Endothelial cell (in vitro differentiated cells): ENCODE measurements around the gene TBC1D23. TPM values are rescaled to one million over a fixed set of nuclear protein-coding genes. Genes with fewer than 3 reads are reported as not detected.
"Not testable (repeated sequence)": the region's sequence is repeated elsewhere in the genome, so short reads cannot be mapped to it uniquely, and the experiment has no call there.

Experiments used
- DNase-seq: peaks from one replicate; pipeline ENCODE4 v3.0.0; 2021; ENCODE audit warnings: low spot score
- H3K27ac Mint-ChIP-seq: one replicate; pipeline ENCODE4 v1.8.0; 2021; ENCODE audit warnings: mixed read lengths, inconsistent platforms; ENCODE audit not compliant: unreplicated experiment
- H3K27me3 Mint-ChIP-seq: one replicate; pipeline ENCODE4 v1.8.0; 2021; ENCODE audit warnings: mild to moderate bottlenecking, moderate library complexity, mixed read lengths, inconsistent platforms; ENCODE audit not compliant: unreplicated experiment
- H3K36me3 Mint-ChIP-seq: one replicate; pipeline ENCODE4 v1.8.0; 2021; ENCODE audit warnings: mild to moderate bottlenecking, low read depth, mixed read lengths, inconsistent platforms; ENCODE audit not compliant: unreplicated experiment
- H3K4me1 Mint-ChIP-seq: one replicate; pipeline ENCODE4 v1.8.0; 2021; ENCODE audit warnings: mild to moderate bottlenecking, mixed read lengths, inconsistent platforms; ENCODE audit not compliant: unreplicated experiment
- H3K4me3 Mint-ChIP-seq: one replicate; pipeline ENCODE4 v1.8.0; 2021; ENCODE audit warnings: mild to moderate bottlenecking, mixed read lengths, inconsistent platforms; ENCODE audit not compliant: unreplicated experiment
- H3K9me3 Mint-ChIP-seq: one replicate; pipeline ENCODE4 v1.8.0; 2021; ENCODE audit warnings: mixed read lengths, inconsistent platforms; ENCODE audit not compliant: unreplicated experiment
- total RNA-seq: library from RNA; stranded (reverse); fragmentation: NEBNext Ultra II Directional; extraction: Animal tissue kit (Norgen Biotek cat#: 25700); gene quantifications from one replicate; pipeline ENCODE4 v1.2.1, GENCODE V29; 2021; ENCODE audit not compliant: unreplicated experiment
- TF ChIP-seq, protein P1 (sequence below): fragments of 200-600 bp; sonication (generic); IDR thresholded peaks from one replicate; pipeline ENCODE4 v1.5.0; 2021; ENCODE audit warnings: antibody characterized with exemption; ENCODE audit not compliant: unreplicated experiment

TBC1D23 gene
- total RNA-seq, 1 donor from 2014 or later: 31.2 TPM

DNA sequence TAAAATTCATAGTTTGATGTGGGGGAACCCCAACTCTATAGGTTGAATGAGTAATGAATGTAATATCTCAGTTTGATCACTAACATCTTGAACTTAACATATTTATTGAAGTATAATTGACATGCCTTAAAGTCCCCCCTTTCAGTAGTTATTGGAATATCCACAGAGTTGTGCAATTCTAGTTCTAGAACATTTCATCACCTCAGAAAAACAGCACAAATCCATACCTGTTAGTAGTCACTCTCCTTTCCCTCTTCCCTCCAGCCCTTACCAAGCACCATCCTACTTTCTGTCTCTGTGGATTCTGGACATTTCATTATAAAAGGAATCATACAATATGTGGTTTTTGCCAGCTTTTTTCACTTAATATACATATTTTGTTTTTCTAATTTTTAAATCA is 65.0 kb downstream of the TBC1D23 start:
- H3K4me3 Mint-ChIP-seq: no peak overlapping the region
- H3K36me3 Mint-ChIP-seq: peaks cover 13% of the 10 kb centered on the region
- no peak overlapping the region for H3K27ac Mint-ChIP-seq
- no peaks in the 10 kb centered on the region for H3K27me3 Mint-ChIP-seq
- TF ChIP-seq, protein P1, sequence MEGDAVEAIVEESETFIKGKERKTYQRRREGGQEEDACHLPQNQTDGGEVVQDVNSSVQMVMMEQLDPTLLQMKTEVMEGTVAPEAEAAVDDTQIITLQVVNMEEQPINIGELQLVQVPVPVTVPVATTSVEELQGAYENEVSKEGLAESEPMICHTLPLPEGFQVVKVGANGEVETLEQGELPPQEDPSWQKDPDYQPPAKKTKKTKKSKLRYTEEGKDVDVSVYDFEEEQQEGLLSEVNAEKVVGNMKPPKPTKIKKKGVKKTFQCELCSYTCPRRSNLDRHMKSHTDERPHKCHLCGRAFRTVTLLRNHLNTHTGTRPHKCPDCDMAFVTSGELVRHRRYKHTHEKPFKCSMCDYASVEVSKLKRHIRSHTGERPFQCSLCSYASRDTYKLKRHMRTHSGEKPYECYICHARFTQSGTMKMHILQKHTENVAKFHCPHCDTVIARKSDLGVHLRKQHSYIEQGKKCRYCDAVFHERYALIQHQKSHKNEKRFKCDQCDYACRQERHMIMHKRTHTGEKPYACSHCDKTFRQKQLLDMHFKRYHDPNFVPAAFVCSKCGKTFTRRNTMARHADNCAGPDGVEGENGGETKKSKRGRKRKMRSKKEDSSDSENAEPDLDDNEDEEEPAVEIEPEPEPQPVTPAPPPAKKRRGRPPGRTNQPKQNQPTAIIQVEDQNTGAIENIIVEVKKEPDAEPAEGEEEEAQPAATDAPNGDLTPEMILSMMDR: no peak
- DNase-seq: no peak
- H3K4me1 Mint-ChIP-seq: no peaks in the 10 kb centered on the region
- no peaks in the 10 kb centered on the region for H3K9me3 Mint-ChIP-seq

DNA sequence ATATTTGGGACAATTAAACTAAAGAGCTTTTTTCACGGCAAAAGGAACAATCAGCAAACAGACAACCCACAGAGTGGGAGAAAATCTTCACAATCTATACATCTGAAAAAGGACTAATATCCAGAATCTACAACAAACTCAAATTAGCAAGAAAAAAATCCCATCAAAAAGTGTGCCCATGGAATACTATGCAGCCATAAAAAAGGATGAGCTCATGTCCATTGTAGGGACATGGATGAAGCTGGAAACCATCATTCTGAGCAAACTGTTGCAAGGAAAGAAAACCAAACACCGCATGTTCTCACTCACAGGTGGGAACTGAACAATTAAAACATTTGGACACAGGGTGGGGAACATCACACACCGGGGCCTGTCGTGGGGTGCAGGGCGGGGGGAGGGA is 66.6 kb downstream of the TBC1D23 start:
- not testable (repeated sequence) for H3K27me3 Mint-ChIP-seq, H3K27ac Mint-ChIP-seq
- H3K36me3 Mint-ChIP-seq: peaks cover 13% of the 10 kb centered on the region

DNA sequence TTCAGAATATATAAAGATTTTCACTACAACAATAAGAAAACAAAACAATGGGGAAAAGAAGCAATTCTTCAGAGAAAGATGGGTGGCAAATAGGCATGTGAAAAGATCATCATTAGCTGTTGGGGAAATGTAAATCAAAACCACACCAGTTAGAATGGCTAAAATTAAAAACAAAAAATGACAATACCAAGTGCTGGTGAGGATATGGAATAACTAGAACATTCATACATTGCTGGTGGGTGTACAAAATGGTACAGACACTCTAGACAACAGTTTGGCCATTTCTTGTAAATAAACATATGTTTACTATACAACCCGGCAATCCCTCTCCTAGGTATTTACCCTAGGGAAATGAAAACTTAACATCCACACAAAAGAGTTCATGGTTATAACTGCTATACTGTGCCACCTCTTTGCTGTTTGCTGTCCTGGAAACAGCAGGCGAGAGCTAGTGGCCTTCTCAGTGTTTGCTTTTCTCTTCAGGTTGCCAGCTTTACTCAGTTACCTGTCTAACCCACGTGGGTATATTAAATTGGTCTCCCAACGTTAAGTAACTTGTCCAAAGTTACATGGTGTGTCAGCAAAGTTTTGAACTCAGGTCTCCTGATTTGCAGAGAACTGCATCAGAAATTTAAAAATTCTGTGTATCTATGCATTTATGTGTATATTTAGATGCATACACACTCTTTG is 69.2 kb downstream of the TBC1D23 start:
- H3K9me3 Mint-ChIP-seq: no peaks in the 10 kb centered on the region
- peaks cover under 1% of the 10 kb centered on the region for H3K4me1 Mint-ChIP-seq
- peaks cover 4% of the 10 kb centered on the region for H3K27me3 Mint-ChIP-seq
- H3K27ac Mint-ChIP-seq: no peak overlapping the region
- TF ChIP-seq, protein P1: no peak
- peaks cover 13% of the 10 kb centered on the region for H3K36me3 Mint-ChIP-seq
- no peak for DNase-seq
- no peak overlapping the region for H3K4me3 Mint-ChIP-seq

More for the DNA sequence above, 66.6 kb downstream of the TBC1D23 start:
- not testable (repeated sequence) for DNase-seq, H3K4me3 Mint-ChIP-seq, H3K4me1 Mint-ChIP-seq, H3K9me3 Mint-ChIP-seq

DNA sequence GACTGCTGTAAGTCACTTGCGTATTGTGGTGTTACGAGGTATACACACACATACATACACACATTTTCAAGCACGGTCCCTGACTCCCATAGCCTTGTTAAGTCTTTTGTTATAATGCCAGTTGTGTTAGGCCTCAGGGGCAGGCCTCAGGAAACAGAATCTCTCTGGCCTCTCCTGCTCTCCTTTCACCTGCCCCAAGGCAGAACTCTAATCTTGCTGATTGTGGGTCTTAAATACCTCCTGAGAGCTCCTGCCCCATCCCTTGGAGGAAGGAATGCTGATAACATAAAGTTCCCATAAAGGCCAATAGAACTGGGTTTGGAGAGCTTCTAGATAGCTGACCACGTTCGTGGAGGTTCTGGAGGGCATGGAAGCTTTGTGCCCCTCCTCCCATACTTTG is 69.9 kb downstream of the TBC1D23 start:
- Mint-ChIP-seq H3K27me3 (peaks cover 4% of the 10 kb centered on the region), H3K27ac (no peak overlapping the region), H3K4me3 (no peak overlapping the region), H3K9me3 (no peaks in the 10 kb centered on the region), H3K36me3 (peaks cover 12% of the 10 kb centered on the region), H3K4me1 (peaks cover 4% of the 10 kb centered on the region)
- TF ChIP-seq, protein P1: no peak
- DNase-seq: no peak

DNA sequence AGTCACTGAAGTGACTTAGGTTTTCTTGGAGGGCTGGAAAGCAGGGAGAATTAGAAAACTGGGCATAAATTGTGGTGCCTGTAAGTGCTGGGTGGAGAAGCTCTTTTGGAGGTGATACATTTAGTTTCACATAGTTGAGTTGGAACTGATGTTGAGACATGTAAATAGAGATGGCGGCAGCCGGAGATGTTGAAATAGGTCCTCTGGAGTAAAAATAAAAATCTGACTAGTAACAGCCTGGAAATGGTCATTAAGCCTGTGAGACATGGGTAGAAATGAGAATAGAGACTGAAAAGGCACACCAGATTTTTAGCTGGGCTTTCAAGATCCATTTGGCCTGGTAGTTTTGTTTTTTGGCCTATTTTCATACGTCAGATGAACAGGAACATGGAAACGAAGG is 70.9 kb downstream of the TBC1D23 start:
- DNase-seq: no peak
- H3K4me3 Mint-ChIP-seq: no peak overlapping the region
- no peaks in the 10 kb centered on the region for H3K9me3 Mint-ChIP-seq
- peaks cover 6% of the 10 kb centered on the region for H3K36me3 Mint-ChIP-seq
- H3K27ac Mint-ChIP-seq: no peak overlapping the region
- peaks cover 4% of the 10 kb centered on the region for H3K4me1 Mint-ChIP-seq
- TF ChIP-seq, protein P1: no peak
- H3K27me3 Mint-ChIP-seq: peaks cover 7% of the 10 kb centered on the region
